Fibroblast of mammary gland (primary cell): ENCODE data around the gene ST6GALNAC4.
"Not testable (repeated sequence)": the region's sequence is repeated elsewhere in the genome, so short reads cannot be mapped to it uniquely, and the experiment has no call there.

ENCODE experiments used
- DNase-seq: peaks from one replicate; pipeline ENCODE4 v3.0.0-alpha.2; 2010; ENCODE audit warnings: low read depth
- H3K4me3 ChIP-seq: 2 replicates; pipeline ENCODE4 v1.5.1; 2011; ENCODE audit warnings: low read depth, mild to moderate bottlenecking, low read length, moderate library complexity; ENCODE audit not compliant: control insufficient read depth
- TF ChIP-seq, protein P1 (sequence below): conservative IDR thresholded peaks from 2 replicates; pipeline ENCODE4 v1.5.1; 2011; ENCODE audit warnings: low read depth, low read length, inconsistent platforms; ENCODE audit not compliant: control insufficient read depth, insufficient read depth

Gene ST6GALNAC4

DNA sequence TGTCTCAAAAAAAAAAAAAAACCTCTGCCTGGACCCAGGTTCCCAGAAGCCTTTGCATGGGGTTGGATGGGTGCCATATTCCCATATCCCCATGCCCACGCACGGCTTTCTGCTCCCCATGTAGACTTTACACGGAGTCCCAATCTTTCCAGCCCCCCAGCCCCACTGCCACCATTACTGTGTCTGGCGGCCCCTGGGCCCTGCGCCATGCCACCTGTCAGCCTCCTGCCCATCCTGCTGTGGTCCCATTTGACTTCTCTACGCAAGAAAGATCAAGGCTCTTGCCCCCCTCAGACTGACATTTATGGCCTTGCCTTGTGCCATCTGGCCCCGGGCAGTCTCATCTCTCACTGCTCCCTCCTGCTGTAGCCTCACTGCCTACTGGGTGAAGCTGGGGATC lies 32.9 kb downstream of the ST6GALNAC4 start:
- no peak overlapping the region for H3K4me3 ChIP-seq
- no peak for DNase-seq
- TF ChIP-seq, protein P1, sequence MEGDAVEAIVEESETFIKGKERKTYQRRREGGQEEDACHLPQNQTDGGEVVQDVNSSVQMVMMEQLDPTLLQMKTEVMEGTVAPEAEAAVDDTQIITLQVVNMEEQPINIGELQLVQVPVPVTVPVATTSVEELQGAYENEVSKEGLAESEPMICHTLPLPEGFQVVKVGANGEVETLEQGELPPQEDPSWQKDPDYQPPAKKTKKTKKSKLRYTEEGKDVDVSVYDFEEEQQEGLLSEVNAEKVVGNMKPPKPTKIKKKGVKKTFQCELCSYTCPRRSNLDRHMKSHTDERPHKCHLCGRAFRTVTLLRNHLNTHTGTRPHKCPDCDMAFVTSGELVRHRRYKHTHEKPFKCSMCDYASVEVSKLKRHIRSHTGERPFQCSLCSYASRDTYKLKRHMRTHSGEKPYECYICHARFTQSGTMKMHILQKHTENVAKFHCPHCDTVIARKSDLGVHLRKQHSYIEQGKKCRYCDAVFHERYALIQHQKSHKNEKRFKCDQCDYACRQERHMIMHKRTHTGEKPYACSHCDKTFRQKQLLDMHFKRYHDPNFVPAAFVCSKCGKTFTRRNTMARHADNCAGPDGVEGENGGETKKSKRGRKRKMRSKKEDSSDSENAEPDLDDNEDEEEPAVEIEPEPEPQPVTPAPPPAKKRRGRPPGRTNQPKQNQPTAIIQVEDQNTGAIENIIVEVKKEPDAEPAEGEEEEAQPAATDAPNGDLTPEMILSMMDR: no peak

DNA sequence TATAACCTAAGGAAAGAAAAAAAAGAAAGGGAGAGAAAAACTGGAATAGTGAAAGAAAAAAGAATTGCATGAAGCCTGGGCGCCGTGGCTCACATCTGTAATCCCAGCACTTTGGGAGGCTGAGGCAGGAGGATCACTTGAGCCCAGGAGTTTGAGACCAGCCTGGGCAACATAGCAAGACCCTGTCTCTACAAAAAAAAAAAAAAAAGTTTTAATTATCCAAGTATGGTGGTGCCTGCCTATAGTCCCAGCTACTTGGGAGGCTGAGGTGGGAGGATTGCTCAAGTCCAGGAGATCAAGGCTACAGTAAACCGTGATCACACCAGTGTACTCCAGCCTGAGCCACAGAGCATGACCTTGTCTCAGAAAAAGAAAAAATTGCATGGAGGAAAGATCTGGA lies 35.1 kb downstream of the ST6GALNAC4 start:
- not testable (repeated sequence) for H3K4me3 ChIP-seq, DNase-seq

DNA sequence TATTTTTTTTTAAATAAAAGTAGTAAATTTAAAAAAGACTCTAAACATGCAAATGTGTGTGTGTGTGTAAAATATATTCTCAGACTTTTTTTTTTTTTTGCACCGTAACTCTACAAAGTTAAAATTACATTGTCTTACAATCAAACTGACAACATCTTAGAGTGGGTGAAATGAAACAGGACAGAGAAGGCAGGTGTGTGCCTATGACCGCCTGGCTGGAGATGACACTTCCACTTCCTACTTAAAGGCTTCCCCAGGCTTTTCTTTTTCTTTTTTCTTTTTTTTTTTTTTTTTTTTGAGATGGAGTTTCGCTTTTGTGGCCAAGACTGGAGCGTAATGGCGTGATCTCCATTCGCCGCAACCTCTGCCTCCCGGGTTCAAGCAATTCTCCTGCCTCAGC lies 36.7 kb downstream of the ST6GALNAC4 start:
- no peak overlapping the region for H3K4me3 ChIP-seq
- TF ChIP-seq, protein P1: no peak
- no peak for DNase-seq

DNA sequence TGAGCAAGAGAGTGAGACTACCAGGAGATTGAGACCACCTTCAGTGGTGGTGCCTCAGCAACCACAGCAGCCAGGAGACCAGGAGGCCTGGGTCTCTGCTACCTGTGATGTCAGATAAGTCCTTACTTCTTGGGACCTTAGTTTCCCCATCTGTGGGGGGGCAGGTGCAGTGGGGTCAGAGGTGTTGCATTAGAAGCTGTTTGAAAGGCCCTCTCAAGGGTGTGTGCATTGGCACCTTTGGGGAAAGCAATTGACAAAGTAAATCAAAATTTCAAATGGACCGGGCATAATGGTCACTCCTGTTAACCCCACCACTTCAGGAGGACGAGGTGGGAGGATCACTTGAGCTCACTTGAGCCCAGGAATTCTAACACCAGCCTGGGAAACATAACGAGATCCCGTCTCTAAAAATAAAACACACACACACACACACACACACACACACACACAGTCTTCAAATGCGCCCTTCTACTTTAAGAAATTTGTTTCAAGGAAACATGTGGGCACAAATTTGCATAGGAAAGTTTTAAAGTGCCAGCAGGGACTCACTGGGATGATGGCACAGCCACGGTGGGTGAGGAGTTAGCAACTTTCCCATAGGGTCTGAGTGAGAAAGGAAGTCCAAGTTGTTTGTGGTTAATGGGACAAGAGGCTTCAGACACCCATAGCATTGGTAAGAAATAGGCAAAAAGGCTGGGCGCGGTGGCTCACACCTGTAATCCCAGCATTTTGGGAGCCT lies 38.0 kb downstream of the ST6GALNAC4 start:
- TF ChIP-seq, protein P1: no peak
- no peak overlapping the region for H3K4me3 ChIP-seq
- no peak for DNase-seq

DNA sequence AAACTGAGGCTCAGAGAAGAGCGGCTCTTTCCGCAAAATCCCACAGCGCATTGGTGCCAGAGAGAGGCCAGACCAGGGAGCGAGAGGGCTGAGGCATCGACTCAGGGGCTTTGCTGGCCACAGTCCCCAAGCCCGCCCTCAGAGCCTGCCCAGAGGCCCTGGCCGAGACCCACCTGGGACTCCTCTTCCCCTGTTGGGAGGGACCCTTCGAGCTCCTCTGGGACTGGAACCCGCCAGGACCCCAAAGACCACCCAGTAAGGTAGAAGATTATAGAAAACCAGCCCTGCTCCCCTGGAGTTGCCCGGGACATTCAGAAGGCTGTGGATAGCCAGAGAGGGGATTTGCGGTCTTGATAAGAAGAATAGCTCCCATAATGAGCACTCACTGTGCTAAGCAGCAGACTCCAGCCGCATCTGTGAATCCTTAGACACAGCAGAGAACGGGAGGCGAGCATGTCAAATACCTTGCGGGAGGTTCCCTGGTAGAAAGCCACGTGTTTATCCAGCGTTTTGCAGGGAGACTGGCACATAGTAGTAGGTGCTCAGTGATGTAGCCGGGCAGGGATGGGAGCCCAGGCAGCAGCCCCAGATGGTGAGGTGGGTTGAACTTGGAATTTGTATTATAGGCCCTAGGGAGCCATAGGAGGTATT lies 38.7 kb downstream of the ST6GALNAC4 start:
- TF ChIP-seq, protein P1: no peak
- H3K4me3 ChIP-seq: peak overlapping the region; percentile 45

DNA sequence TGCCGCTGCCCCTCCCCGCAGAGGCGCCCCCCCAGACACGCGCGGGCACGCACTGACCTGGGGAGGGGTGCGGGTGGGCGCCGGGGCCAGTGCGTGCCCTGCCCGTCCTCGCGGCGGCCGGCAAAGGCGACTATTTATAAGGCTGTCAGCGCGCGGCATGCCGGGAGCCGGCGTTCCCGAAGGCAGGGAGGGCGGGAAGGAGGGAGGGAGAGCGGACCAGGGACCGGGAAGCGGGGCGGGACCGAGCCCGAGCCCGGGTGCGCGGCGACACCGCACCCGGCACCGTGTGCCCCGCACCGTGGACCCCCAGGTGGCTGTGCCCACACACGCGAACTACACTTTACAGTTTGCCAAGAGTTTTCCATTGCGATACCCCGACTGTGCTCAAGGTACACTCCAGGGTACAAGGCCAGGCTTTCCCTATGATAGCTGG lies 39.3 kb downstream of the ST6GALNAC4 start, which contains the start of gene AK1:
Gene AK1 (minus strand): TSS at position 110 of the 433 bp plus-strand sequence. CDS start 3,058 bp downstream, outside the sequence.
- peak within 1 kb of the TSS; percentile 48 for H3K4me3 ChIP-seq
- DNase-seq: peak; percentile 43

More for the DNA sequence above, 38.7 kb downstream of the ST6GALNAC4 start:
- no peak for DNase-seq

More for the DNA sequence above, 39.3 kb downstream of the ST6GALNAC4 start, which contains the start of gene AK1:
- TF ChIP-seq, protein P1: no peak
